Neural cell (in vitro differentiated cells): ENCODE results near the gene VAV2. TPM values are rescaled to one million over a fixed set of nuclear protein-coding genes. Genes with fewer than 3 reads are reported as not detected.

ENCODE experiments used
- H2AFZ ChIP-seq: fragments of 200-600, 300-800 bp; sonication (generic), shearing (Covaris generic); 2 replicates; pipeline ENCODE4 v1.6.0; 2014; ENCODE audit warnings: low read depth, mild to moderate bottlenecking, antibody characterized with exemption, low read length, moderate library complexity
- H3F3A ChIP-seq: fragments of 200-600 bp; shearing (Covaris generic); 2 replicates; pipeline ENCODE4 v1.6.1; 2016; ENCODE audit warnings: mild to moderate bottlenecking, moderate library complexity, mixed read lengths, antibody characterized with exemption, low read length; ENCODE audit not compliant: insufficient read depth, poor library complexity, severe bottlenecking
- H3K27ac ChIP-seq: fragments of 200-600, 300-800 bp; sonication (generic), shearing (Covaris generic); 2 replicates; pipeline ENCODE4 v1.5.1; 2014; ENCODE audit warnings: mild to moderate bottlenecking, low read length, moderate library complexity
- H3K27me3 ChIP-seq: fragments of 300-800, 200-600 bp; sonication (generic), shearing (Covaris generic); 2 replicates; pipeline ENCODE4 v1.6.0; 2014; ENCODE audit warnings: mild to moderate bottlenecking, low read depth, low read length, moderate library complexity; ENCODE audit not compliant: insufficient read depth
- H3K36me3 ChIP-seq: fragments of 300-800, 200-600 bp; sonication (generic), shearing (Covaris generic); 2 replicates; pipeline ENCODE4 v1.5.1; 2014; ENCODE audit warnings: mild to moderate bottlenecking, antibody characterized with exemption, low read length, moderate library complexity; ENCODE audit not compliant: insufficient read depth
- H3K4me2 ChIP-seq: fragments of 300-800, 200-600 bp; sonication (generic), shearing (Covaris generic); 2 replicates; pipeline ENCODE4 v1.6.0; 2014; ENCODE audit warnings: mild to moderate bottlenecking, low read length
- H3K4me3 ChIP-seq: fragments of 300-800, 200-600 bp; sonication (generic), shearing (Covaris generic); 2 replicates; pipeline ENCODE4 v1.5.1; 2014; ENCODE audit warnings: mild to moderate bottlenecking, low read length, moderate library complexity
- H3K79me2 ChIP-seq: fragments of 200-600 bp; shearing (Covaris generic); replicated peaks from 2 replicates; pipeline ENCODE4 v1.6.0; 2014; ENCODE audit warnings: mild to moderate bottlenecking, low read length, moderate library complexity; ENCODE audit not compliant: insufficient read depth
- H3K9ac ChIP-seq: fragments of 300-800, 200-600 bp; sonication (generic), shearing (Covaris generic); 2 replicates; pipeline ENCODE4 v1.6.1; 2016; ENCODE audit warnings: mild to moderate bottlenecking, low read length, mixed read lengths
- H3K9me2 ChIP-seq: fragments of 200-600 bp; shearing (Covaris generic); 2 replicates; pipeline ENCODE4 v1.6.1; 2016; ENCODE audit warnings: mild to moderate bottlenecking, low read length, mixed read lengths; ENCODE audit not compliant: insufficient read depth
- H3K9me3 ChIP-seq: fragments of 200-600, 300-800 bp; sonication (generic), shearing (Covaris generic); 2 replicates; pipeline ENCODE4 v1.6.1; 2016; ENCODE audit warnings: mild to moderate bottlenecking, mixed run types, low read length, moderate library complexity, mixed read lengths
- H4K20me1 ChIP-seq: fragments of 200-600 bp; shearing (Covaris generic); 2 replicates; pipeline ENCODE4 v1.6.1; 2016; ENCODE audit warnings: mild to moderate bottlenecking, mixed run types; ENCODE audit not compliant: insufficient read depth
- CTCF ChIP-seq: fragments of 450-650 bp; IDR thresholded peaks from 2 replicates; pipeline ENCODE4 v1.5.1; 2014; ENCODE audit warnings: antibody characterized with exemption, mild to moderate bottlenecking, moderate library complexity; ENCODE audit not compliant: poor library complexity, severe bottlenecking
- EP300 ChIP-seq: fragments of 450-650 bp; conservative IDR thresholded peaks from 2 replicates; pipeline ENCODE4 v1.6.1; 2014; ENCODE audit warnings: antibody characterized with exemption, mild to moderate bottlenecking, moderate library complexity; ENCODE audit not compliant: poor library complexity, severe bottlenecking
- EZH2 ChIP-seq: fragments of 200-600, 300-800 bp; shearing (Covaris generic), sonication (generic); IDR thresholded peaks from 2 replicates; pipeline ENCODE4 v1.6.1; 2014; ENCODE audit warnings: antibody characterized with exemption, low read length, borderline replicate concordance, mild to moderate bottlenecking; ENCODE audit not compliant: insufficient read depth, poor library complexity, severe bottlenecking
- MXI1 ChIP-seq: fragments of 450-650 bp; conservative IDR thresholded peaks from 2 replicates; pipeline ENCODE4 v1.6.1; 2014; ENCODE audit warnings: antibody characterized with exemption, mild to moderate bottlenecking; ENCODE audit not compliant: poor library complexity, severe bottlenecking
- POLR2AphosphoS5 ChIP-seq: IDR thresholded peaks from 2 replicates; pipeline ENCODE4 v1.6.1; 2012
- RAD21 ChIP-seq: fragments of 450-650 bp; conservative IDR thresholded peaks from 2 replicates; pipeline ENCODE4 v1.6.1; 2014; ENCODE audit warnings: antibody characterized with exemption, mild to moderate bottlenecking, moderate library complexity
- REST ChIP-seq: IDR thresholded peaks from 2 replicates; pipeline ENCODE4 v1.6.1; 2012; ENCODE audit warnings: borderline replicate concordance
- SMC3 ChIP-seq: fragments of 450-650 bp; conservative IDR thresholded peaks from 2 replicates; pipeline ENCODE4 v1.6.1; 2014; ENCODE audit warnings: antibody characterized with exemption, mild to moderate bottlenecking, moderate library complexity; ENCODE audit not compliant: poor library complexity
- TAF1 ChIP-seq: IDR thresholded peaks from 2 replicates; pipeline ENCODE4 v1.6.1; 2012; ENCODE audit warnings: low read depth
- polyA plus RNA-seq: library from polyadenylated mRNA; depleted of rRNA; stranded (reverse); fragments of >200 nt; gene quantifications from 2 replicates; pipeline ENCODE4 v1.2.3, GENCODE V29; 2014

Gene VAV2
- polyA plus RNA-seq, 1 donor from 2014 or later, result 35.2 TPM

DNA sequence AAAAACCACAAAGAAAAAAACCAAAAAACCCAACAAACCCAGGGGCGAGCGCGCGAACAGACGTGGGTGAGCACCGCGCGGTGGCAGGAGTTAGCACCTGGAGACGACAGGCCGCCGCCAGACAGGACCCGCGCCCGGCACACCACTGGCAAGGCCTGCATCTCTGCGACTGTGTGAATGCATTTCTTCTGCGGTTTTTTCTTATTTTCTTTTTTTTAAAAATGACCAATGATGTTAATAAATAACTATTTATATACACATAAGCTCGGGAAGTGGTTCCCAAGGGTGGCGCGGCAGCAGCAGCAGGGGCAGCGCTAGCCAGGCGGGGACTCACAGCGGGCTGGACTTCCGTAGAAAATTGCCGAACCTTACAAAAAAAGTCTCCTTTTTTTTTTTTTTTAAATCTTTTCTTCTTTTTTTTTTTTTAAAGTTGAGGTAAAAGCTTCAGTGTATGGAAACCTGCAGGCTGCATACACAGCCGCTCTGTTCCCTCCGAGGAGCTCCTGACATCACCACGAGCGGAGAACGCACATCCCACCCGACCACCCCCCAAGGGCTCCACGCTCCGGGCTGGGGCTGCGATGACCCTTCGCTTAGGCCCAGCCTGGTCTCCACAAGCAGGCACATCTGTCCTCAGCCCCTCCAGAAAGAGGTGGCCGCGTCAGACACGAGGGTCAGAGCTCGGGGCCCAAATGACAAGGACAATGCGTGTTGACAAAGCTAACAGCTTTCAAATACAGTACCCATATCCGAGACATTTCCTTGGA lies 40.5 kb upstream of the VAV2 start:
- no peaks in the 10 kb centered on the region for H3F3A ChIP-seq
- no peak for TF ChIP-seq SMC3
- H3K79me2 ChIP-seq, result no peaks in the 10 kb centered on the region

GRCh38 chr9:134031783-134032182 lies 39.7 kb upstream of the VAV2 start:
- Histone ChIP-seq H3F3A (no peaks in the 10 kb centered on the region), H2AFZ (no peak overlapping the region), H3K9me2 (no peaks in the 10 kb centered on the region), H4K20me1 (no peaks in the 10 kb centered on the region), H3K4me3 (no peak overlapping the region), H3K27me3 (no peaks in the 10 kb centered on the region), H3K9ac (no peak overlapping the region), H3K4me2 (no peak overlapping the region), H3K9me3 (no peaks in the 10 kb centered on the region), H3K27ac (no peak overlapping the region), H3K36me3 (no peaks in the 10 kb centered on the region), H3K79me2 (peaks cover under 1% of the 10 kb centered on the region)
- no peak for TF ChIP-seq RAD21
- TF ChIP-seq TAF1, result no peak
- no peak for TF ChIP-seq POLR2AphosphoS5
- TF ChIP-seq EP300, result no peak
- TF ChIP-seq MXI1, result no peak
- TF ChIP-seq CTCF, result no peak
- no peak for TF ChIP-seq EZH2
- no peak for TF ChIP-seq REST
- no peak for TF ChIP-seq SMC3

More for the DNA sequence above, 40.5 kb upstream of the VAV2 start:
- H3K4me2 ChIP-seq, result no peak overlapping the region
- no peak overlapping the region for H2AFZ ChIP-seq
- H4K20me1 ChIP-seq, result no peaks in the 10 kb centered on the region
- H3K9me2 ChIP-seq, result no peaks in the 10 kb centered on the region
- no peaks in the 10 kb centered on the region for H3K9me3 ChIP-seq
- H3K4me3 ChIP-seq, result no peak overlapping the region
- H3K9ac ChIP-seq, result no peak overlapping the region
- H3K27ac ChIP-seq, result no peak overlapping the region
- no peaks in the 10 kb centered on the region for H3K36me3 ChIP-seq
- H3K27me3 ChIP-seq, result no peaks in the 10 kb centered on the region
